HepG2 (cell line): Measurements from ENCODE around the gene CALM1. TPM values are rescaled to one million over a fixed set of nuclear protein-coding genes. Genes with fewer than 3 reads are reported as not detected.

Experiments
- BRD4 ChIP-seq: sonication (generic); formaldehyde crosslinking; IDR thresholded peaks from 2 replicates; pipeline ENCODE4 v1.4.0; 2020; ENCODE audit warnings: missing genetic modification reagents
- CEBPG ChIP-seq: IDR thresholded peaks from 2 replicates; pipeline ENCODE4 v1.6.1; 2016
- EP300 ChIP-seq, 3 experiments: sonication (generic) in 1 of 3; formaldehyde crosslinking in 1 of 3; IDR thresholded peaks; 2 replicates each; pipeline versions ENCODE4 v1.5.1 to v1.6.1; 2011 to 2020; ENCODE audit warnings: low read depth in 2 of 3, low read length in 2 of 3, borderline replicate concordance in 1 of 3, improper control_type of control experiment in 1 of 3, mild to moderate bottlenecking in 1 of 3, missing genetic modification reagents in 1 of 3, moderate library complexity in 1 of 3
- KLF11 ChIP-seq: IDR thresholded peaks from 2 replicates; pipeline ENCODE4 v1.6.1; 2016; ENCODE audit warnings: missing compliant biosample characterization
- NBN ChIP-seq: fragments of 450-650 bp; conservative IDR thresholded peaks from 2 replicates; pipeline ENCODE4 v1.6.1; 2017
- NFYC ChIP-seq: IDR thresholded peaks from 2 replicates; pipeline ENCODE4 v1.6.1; 2016; ENCODE audit warnings: missing genetic modification reagents, missing compliant biosample characterization
- RFX3 ChIP-seq: IDR thresholded peaks from 2 replicates; pipeline ENCODE4 v1.6.1; 2016; ENCODE audit warnings: missing biosample characterization, missing genetic modification reagents
- RFXANK ChIP-seq: IDR thresholded peaks from 2 replicates; pipeline ENCODE4 v1.6.1; 2016
- SIN3A ChIP-seq: IDR thresholded peaks from 2 replicates; pipeline ENCODE4 v1.6.1; 2011; ENCODE audit warnings: low read depth, mild to moderate bottlenecking, control low read depth, low read length, borderline replicate concordance
- SIN3B ChIP-seq: fragments of 150-350 bp; IDR thresholded peaks from 2 replicates; pipeline ENCODE4 v1.6.1; 2014; ENCODE audit warnings: low read length
- TCF12 ChIP-seq, 2 experiments: fragments of 450-650 bp in 1 of 2; sonication (generic) in 1 of 2; formaldehyde crosslinking in 1 of 2; IDR thresholded peaks; 2 replicates each; pipeline versions ENCODE4 v1.6.1 to v1.8.0; 2017 to 2022; ENCODE audit warnings: antibody characterized with exemption in 1 of 2, mild to moderate bottlenecking in 1 of 2, missing genetic modification reagents in 1 of 2, moderate library complexity in 1 of 2
- ZBTB7A ChIP-seq: sonication (generic); formaldehyde crosslinking; IDR thresholded peaks from 2 replicates; pipeline ENCODE4 v1.8.0; 2022; ENCODE audit warnings: mild to moderate bottlenecking, missing genetic modification reagents
- ZNF101 ChIP-seq: sonication (generic); formaldehyde crosslinking; IDR thresholded peaks from 2 replicates; pipeline ENCODE4 v1.4.0; 2020; ENCODE audit warnings: mild to moderate bottlenecking, low read depth, missing genetic modification reagents, borderline replicate concordance
- ZNF160 ChIP-seq: sonication (generic); formaldehyde crosslinking; IDR thresholded peaks from 2 replicates; pipeline ENCODE4 v1.8.0; 2022; ENCODE audit warnings: mild to moderate bottlenecking, inconsistent platforms, missing genetic modification reagents
- ZNF317 ChIP-seq: sonication (generic); formaldehyde crosslinking; IDR thresholded peaks from 2 replicates; pipeline ENCODE4 v1.5.0; 2020; ENCODE audit warnings: mild to moderate bottlenecking, missing genetic modification reagents
- ZNF33B ChIP-seq: sonication (generic); formaldehyde crosslinking; IDR thresholded peaks from 2 replicates; pipeline ENCODE4 v1.5.1; 2020; ENCODE audit warnings: mild to moderate bottlenecking, missing genetic modification reagents
- ZNF350 ChIP-seq: sonication (generic); formaldehyde crosslinking; IDR thresholded peaks from 2 replicates; pipeline ENCODE4 v1.4.0; 2020; ENCODE audit warnings: mild to moderate bottlenecking, low read depth, missing genetic modification reagents, borderline replicate concordance
- ZNF367 ChIP-seq: sonication (generic); formaldehyde crosslinking; IDR thresholded peaks from 2 replicates; pipeline ENCODE4 v1.4.0; 2020; ENCODE audit warnings: missing genetic modification reagents, borderline replicate concordance
- ZNF556 ChIP-seq: sonication (generic); formaldehyde crosslinking; IDR thresholded peaks from 2 replicates; pipeline ENCODE4 v1.4.0; 2020; ENCODE audit warnings: mild to moderate bottlenecking, missing genetic modification reagents, borderline replicate concordance
- polyA plus RNA-seq, 8 experiments: library from polyadenylated mRNA; depleted of rRNA in 3 of 8; stranded (reverse) in 7 of 8; unstranded in 1 of 8; fragments of >200 nt; fragmentation: Illumina TruSeq in 4 of 8; extraction: Trizol in 4 of 8; gene quantifications; 2 replicates each; pipeline versions ENCODE4 v1.2.1 to v1.2.3, GENCODE V29; 2011 to 2016; ENCODE audit warnings: low read depth in 4 of 8, missing spikeins in 1 of 8, mixed read lengths in 1 of 8; ENCODE audit not compliant: insufficient read depth in 1 of 8
- total RNA-seq, 5 experiments: library from RNA; depleted of rRNA; stranded (reverse); fragments of >200 nt; fragmentation: Illumina TruSeq; extraction: Trizol; gene quantifications; 2 replicates each; pipeline ENCODE4 v1.2.3, GENCODE V29; 2016; ENCODE audit warnings: low read depth in 1 of 5
- TF ChIP-seq, protein P1 (sequence below): sonication (generic); formaldehyde crosslinking; IDR thresholded peaks from 2 replicates; pipeline ENCODE4 v1.4.0; 2020; ENCODE audit warnings: missing genetic modification reagents
- TF ChIP-seq, protein P2 (sequence below): sonication (generic); formaldehyde crosslinking; IDR thresholded peaks from 2 replicates; pipeline ENCODE4 v1.9.0; 2021; ENCODE audit warnings: missing genetic modification reagents, borderline replicate concordance
- TF ChIP-seq, protein P3 (sequence below): sonication (generic); formaldehyde crosslinking; IDR thresholded peaks from 2 replicates; pipeline ENCODE4 v1.5.0; 2020; ENCODE audit warnings: missing genetic modification reagents
- TF ChIP-seq, protein P4 (sequence below): sonication (generic); formaldehyde crosslinking; IDR thresholded peaks from 2 replicates; pipeline ENCODE4 v1.9.0; 2022; ENCODE audit warnings: missing genetic modification reagents, mild to moderate bottlenecking, borderline replicate concordance

Gene CALM1
- total and polyA plus RNA-seq, 2 of the 13 experiments (the other 11 are each of a cell fraction or from before 2014, with no cell fraction given): 110 to 238 TPM

DNA sequence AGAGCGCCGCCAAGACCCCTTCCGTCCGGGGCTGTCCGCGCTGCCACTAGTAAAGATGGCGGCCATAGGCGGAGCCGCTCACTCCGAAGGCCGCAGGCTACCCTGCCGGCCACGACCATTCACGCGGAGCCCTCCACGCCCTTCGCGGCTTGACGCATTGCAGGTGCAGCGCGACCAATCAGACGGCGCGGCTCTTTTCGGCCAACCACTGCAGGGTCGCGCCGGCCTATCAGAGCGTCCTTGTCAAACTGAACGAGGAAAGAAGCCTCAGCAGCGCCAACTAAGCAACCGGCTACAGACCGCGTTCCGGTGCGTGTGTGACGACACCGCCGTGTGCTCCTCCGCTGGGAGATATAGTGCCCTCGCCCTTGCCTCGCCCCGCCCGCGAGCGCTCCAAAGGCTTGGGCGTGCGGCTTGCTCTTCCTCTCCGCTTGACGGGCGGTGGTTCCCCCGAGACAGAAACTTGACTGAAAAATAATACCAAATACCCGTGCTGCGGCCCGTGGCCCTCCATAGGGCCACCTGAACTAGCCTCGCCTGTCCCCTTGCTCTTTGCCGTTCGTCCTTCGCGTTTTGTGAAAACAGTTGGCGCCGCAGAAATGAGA, 13.6 kb upstream of the CALM1 start (continued):
- peak; percentile 72; the same call in 1 of the 2 replicates for TF ChIP-seq ZNF33B (CRISPR knock-in tag)
- TF ChIP-seq, protein P1, sequence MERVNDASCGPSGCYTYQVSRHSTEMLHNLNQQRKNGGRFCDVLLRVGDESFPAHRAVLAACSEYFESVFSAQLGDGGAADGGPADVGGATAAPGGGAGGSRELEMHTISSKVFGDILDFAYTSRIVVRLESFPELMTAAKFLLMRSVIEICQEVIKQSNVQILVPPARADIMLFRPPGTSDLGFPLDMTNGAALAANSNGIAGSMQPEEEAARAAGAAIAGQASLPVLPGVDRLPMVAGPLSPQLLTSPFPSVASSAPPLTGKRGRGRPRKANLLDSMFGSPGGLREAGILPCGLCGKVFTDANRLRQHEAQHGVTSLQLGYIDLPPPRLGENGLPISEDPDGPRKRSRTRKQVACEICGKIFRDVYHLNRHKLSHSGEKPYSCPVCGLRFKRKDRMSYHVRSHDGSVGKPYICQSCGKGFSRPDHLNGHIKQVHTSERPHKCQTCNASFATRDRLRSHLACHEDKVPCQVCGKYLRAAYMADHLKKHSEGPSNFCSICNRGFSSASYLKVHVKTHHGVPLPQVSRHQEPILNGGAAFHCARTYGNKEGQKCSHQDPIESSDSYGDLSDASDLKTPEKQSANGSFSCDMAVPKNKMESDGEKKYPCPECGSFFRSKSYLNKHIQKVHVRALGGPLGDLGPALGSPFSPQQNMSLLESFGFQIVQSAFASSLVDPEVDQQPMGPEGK (CRISPR knock-in tag): peak; percentile 83
- TF ChIP-seq SIN3A: peak; percentile 77; the same call in 1 of the 2 replicates
- peak; percentile 73 for TF ChIP-seq ZNF317 (CRISPR knock-in tag)
- peak; percentile 55; the same call in 1 of the 2 replicates for TF ChIP-seq RFXANK (CRISPR knock-in tag)
- TF ChIP-seq EP300 (IDR thresholded peaks at IDR 0.05; ENCODE audit: low read depth in 2 of 2, low read length in 2 of 2): peak; percentile 21 to 25; a peak in 1 of 4 replicates
- no peak for TF ChIP-seq EP300 (CRISPR knock-in tag; IDR thresholded peaks at IDR 0.05; ENCODE audit: borderline replicate concordance)
- no peak for TF ChIP-seq ZNF367 (CRISPR knock-in tag)
- TF ChIP-seq CEBPG (CRISPR knock-in tag): peak; percentile 76
- peak; percentile 85; the same call in 1 of the 2 replicates for TF ChIP-seq ZNF350 (CRISPR knock-in tag)
- TF ChIP-seq TCF12 (IDR thresholded peaks at IDR 0.05): no peak
- TF ChIP-seq TCF12 (CRISPR knock-in tag; IDR thresholded peaks at IDR 0.05): peak; percentile 59; the same call in 1 of the 2 replicates
- TF ChIP-seq RFX3 (CRISPR knock-in tag): no peak; the same call in 1 of the 2 replicates
- TF ChIP-seq, protein P2, sequence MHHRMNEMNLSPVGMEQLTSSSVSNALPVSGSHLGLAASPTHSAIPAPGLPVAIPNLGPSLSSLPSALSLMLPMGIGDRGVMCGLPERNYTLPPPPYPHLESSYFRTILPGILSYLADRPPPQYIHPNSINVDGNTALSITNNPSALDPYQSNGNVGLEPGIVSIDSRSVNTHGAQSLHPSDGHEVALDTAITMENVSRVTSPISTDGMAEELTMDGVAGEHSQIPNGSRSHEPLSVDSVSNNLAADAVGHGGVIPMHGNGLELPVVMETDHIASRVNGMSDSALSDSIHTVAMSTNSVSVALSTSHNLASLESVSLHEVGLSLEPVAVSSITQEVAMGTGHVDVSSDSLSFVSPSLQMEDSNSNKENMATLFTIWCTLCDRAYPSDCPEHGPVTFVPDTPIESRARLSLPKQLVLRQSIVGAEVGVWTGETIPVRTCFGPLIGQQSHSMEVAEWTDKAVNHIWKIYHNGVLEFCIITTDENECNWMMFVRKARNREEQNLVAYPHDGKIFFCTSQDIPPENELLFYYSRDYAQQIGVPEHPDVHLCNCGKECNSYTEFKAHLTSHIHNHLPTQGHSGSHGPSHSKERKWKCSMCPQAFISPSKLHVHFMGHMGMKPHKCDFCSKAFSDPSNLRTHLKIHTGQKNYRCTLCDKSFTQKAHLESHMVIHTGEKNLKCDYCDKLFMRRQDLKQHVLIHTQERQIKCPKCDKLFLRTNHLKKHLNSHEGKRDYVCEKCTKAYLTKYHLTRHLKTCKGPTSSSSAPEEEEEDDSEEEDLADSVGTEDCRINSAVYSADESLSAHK (CRISPR knock-in tag): 0 out of 2 replicates have a peak, but pooled peaks have one; percentile 25
- peak; percentile 97 for TF ChIP-seq BRD4 (CRISPR knock-in tag)
- no peak; the same call in 1 of the 2 replicates for TF ChIP-seq SIN3B
- peak; percentile 65 for TF ChIP-seq ZBTB7A (CRISPR knock-in tag)
- no peak for TF ChIP-seq NBN
- 0 out of 2 replicates have a peak, but pooled peaks have one; percentile 22 for TF ChIP-seq KLF11 (CRISPR knock-in tag)
- TF ChIP-seq ZNF101 (CRISPR knock-in tag): no peak
- TF ChIP-seq, protein P3, sequence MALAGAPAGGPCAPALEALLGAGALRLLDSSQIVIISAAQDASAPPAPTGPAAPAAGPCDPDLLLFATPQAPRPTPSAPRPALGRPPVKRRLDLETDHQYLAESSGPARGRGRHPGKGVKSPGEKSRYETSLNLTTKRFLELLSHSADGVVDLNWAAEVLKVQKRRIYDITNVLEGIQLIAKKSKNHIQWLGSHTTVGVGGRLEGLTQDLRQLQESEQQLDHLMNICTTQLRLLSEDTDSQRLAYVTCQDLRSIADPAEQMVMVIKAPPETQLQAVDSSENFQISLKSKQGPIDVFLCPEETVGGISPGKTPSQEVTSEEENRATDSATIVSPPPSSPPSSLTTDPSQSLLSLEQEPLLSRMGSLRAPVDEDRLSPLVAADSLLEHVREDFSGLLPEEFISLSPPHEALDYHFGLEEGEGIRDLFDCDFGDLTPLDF (CRISPR knock-in tag): peak; percentile 53
- peak; percentile 99 for TF ChIP-seq NFYC (CRISPR knock-in tag)
- TF ChIP-seq ZNF556: peak; percentile 88; the same call in 1 of the 2 replicates
- TF ChIP-seq ZNF160 (CRISPR knock-in tag): no peak
- TF ChIP-seq, protein P4, sequence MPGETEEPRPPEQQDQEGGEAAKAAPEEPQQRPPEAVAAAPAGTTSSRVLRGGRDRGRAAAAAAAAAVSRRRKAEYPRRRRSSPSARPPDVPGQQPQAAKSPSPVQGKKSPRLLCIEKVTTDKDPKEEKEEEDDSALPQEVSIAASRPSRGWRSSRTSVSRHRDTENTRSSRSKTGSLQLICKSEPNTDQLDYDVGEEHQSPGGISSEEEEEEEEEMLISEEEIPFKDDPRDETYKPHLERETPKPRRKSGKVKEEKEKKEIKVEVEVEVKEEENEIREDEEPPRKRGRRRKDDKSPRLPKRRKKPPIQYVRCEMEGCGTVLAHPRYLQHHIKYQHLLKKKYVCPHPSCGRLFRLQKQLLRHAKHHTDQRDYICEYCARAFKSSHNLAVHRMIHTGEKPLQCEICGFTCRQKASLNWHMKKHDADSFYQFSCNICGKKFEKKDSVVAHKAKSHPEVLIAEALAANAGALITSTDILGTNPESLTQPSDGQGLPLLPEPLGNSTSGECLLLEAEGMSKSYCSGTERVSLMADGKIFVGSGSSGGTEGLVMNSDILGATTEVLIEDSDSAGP (CRISPR knock-in tag): peak; percentile 96
